Astrocyte (in vitro differentiated cells and primary cell): Measurements from ENCODE around the gene CERK.

Experiments
- CTCF ChIP-seq: IDR thresholded peaks from 2 replicates; pipeline ENCODE4 v1.5.1; 2011; ENCODE audit warnings: low read depth, mild to moderate bottlenecking, inconsistent platforms, low read length, moderate library complexity; ENCODE audit not compliant: insufficient read depth
- EZH2 ChIP-seq: IDR thresholded peaks from 2 replicates; pipeline ENCODE4 v1.6.1; 2012; ENCODE audit warnings: mild to moderate bottlenecking, low read length, inconsistent platforms; ENCODE audit not compliant: insufficient read depth

GRCh38 chr22:46678785-46679700 lies 59.0 kb downstream of the CERK start:
- TF ChIP-seq CTCF, result no peak
- TF ChIP-seq EZH2, result no peak
